ENCODE measurements around the gene TMEM94. TPM values are rescaled to one million over a fixed set of nuclear protein-coding genes. Genes with fewer than 3 reads are reported as not detected.

The TMEM94 gene
- total and polyA plus RNA-seq, 2 of the 8 experiments (the other 6 are each of a cell fraction or from before 2014, with no cell fraction given) = 54.8 to 69.9 TPM

GRCh38 chr17:75530837-75531720, 74.6 kb downstream of the TMEM94 start:
- Histone ChIP-seq H3K4me1 (replicated peaks in 1 of 4; ENCODE audit: control insufficient read depth in 3 of 4, insufficient read depth in 4 of 4, low read length in 3 of 4) (peaks cover 0 to 12% (median 5%) of the 10 kb centered on the region in 4 experiments; a peak in 5 of 7 replicates), H3K56ac (replicated peaks; ENCODE audit: insufficient read length, low read depth, low read length) (no peak overlapping the region), H3K79me1 (ENCODE audit: low read depth, low read length) (peaks cover 2% of the 10 kb centered on the region), H2AFZ (ENCODE audit: low read length) (no peak overlapping the region), H3K18ac (ENCODE audit: extremely low read depth, low read length) (no peak overlapping the region), H3K79me2 (ENCODE audit: control insufficient read depth in 1 of 2, insufficient read depth in 2 of 2, low read length in 2 of 2) (peaks cover 0 to 7% of the 10 kb centered on the region in 2 experiments; a peak in 1 of 4 replicates), H2BK20ac (ENCODE audit: low read length) (no peak overlapping the region), H3K4ac (replicated peaks; ENCODE audit: insufficient read length, low read depth, low read length) (no peak overlapping the region), H3K27ac (ENCODE audit: low read depth, low read length) (no peak overlapping the region), H2BK12ac (ENCODE audit: low read depth, low read length) (no peak overlapping the region), H3K9me3 (ENCODE audit: insufficient read depth in 2 of 2, low read depth in 1 of 2, low read length in 1 of 2) (no peaks in the 10 kb centered on the region), H3K14ac (ENCODE audit: insufficient read length) (no peak overlapping the region), H4K20me1 (replicated peaks in 1 of 2; ENCODE audit: control insufficient read depth in 1 of 2, insufficient read depth in 2 of 2, low read length in 2 of 2) (peaks cover 8 to 12% of the 10 kb centered on the region in 2 experiments), H3K4me3 (ENCODE audit: extremely low read depth in 1 of 4, insufficient read depth in 2 of 4, low read depth in 3 of 4, low read length in 4 of 4) (no peak overlapping the region), H3K23me2 (ENCODE audit: low read depth, low read length) (peaks cover 6% of the 10 kb centered on the region; the same call in 1 of the 2 replicates), H4K5ac (ENCODE audit: insufficient read length, low read depth, low read length) (no peak overlapping the region), H3K27me3 (replicated peaks in 1 of 4; ENCODE audit: control insufficient read depth in 3 of 4, extremely low read depth in 1 of 4, insufficient read depth in 3 of 4, low read length in 3 of 4) (no peaks in the 10 kb centered on the region; a peak in 1 of 7 replicates), H3K36me3 (ENCODE audit: control insufficient read depth in 2 of 4, insufficient read depth in 4 of 4, low read length in 3 of 4) (no peaks in the 10 kb centered on the region), H2BK15ac (ENCODE audit: low read length) (no peak overlapping the region), H3K4me2 (ENCODE audit: insufficient read depth in 1 of 2, low read depth in 2 of 2, low read length in 2 of 2) (no peak overlapping the region), H2BK5ac (ENCODE audit: low read depth, low read length) (no peak overlapping the region), H4K91ac (replicated peaks; ENCODE audit: insufficient read length, low read length) (no peak overlapping the region), H2BK120ac (replicated peaks; ENCODE audit: low read depth, low read length) (no peak overlapping the region), H4K8ac (ENCODE audit: extremely low read depth, insufficient read depth, low read length) (peak overlapping the region; percentile 28; the same call in 1 of the 2 replicates), H3K9ac (replicated peaks in 1 of 4; ENCODE audit: extremely low read depth in 1 of 4, low read depth in 3 of 4, low read length in 3 of 4) (no peak overlapping the region), H3K23ac (ENCODE audit: insufficient read length) (no peak overlapping the region), H2AK5ac (ENCODE audit: low read depth, low read length) (no peak overlapping the region)
- DNase-seq (ENCODE audit: low read depth in 1 of 2, low spot score in 2 of 2) (no peak), FAIRE-seq (no peak)
- ChIA-PET CTCF (ENCODE audit: partially characterized antibody) (interaction anchor here (0.9 to 1.9 kb wide), 11 partner anchors 11 to 291 kb away, joined by 3 to 7 read pairs (median 4); no protein-coding TSS in a partner anchor), POLR2A (ENCODE audit: partially characterized antibody) (interaction anchor here (0.6 to 3.6 kb wide), 5 partner anchors 11 to 75 kb away, joined by 3 to 12 read pairs (median 3); partner anchors contain the start of gene TMEM94)
- no peak for TF ChIP-seq ZNF274 (IDR thresholded peaks at IDR 0.05; ENCODE audit: borderline replicate concordance, extremely low read depth, low read length)
- TF ChIP-seq SP1 (IDR thresholded peaks at IDR 0.05; ENCODE audit: low read depth, low read length) = no peak
- WGBS, 2 experiments (ENCODE audit: extremely low coverage in 1 of 2, insufficient coverage in 1 of 2, insufficient read length in 1 of 2, insufficient replicate concordance in 2 of 2, low coverage in 1 of 2, low lambda C conversion rate in 2 of 2, missing lambda C conversion rate in 1 of 2) = 87% methylated on average over 18 of the region's 19 CpGs; no CpG with 5 or more reads in 1 of the 2 experiments

Data from H1 (cell line).